ENCODE results near the gene KRT17. TPM values are rescaled to one million over a fixed set of nuclear protein-coding genes. Genes with fewer than 3 reads are reported as not detected.

KRT17 gene
- total and polyA plus RNA-seq, 12 donors: 0.07 TPM; not detected in 11

Other genes starting within 250 kb of the KRT17 start
- gene KRT34, start 242.3 kb downstream of the KRT17 start, total RNA-seq: not detected
- gene KRT34, start 242.3 kb downstream of the KRT17 start, polyA plus RNA-seq: not detected
- gene KRT31, start 227.0 kb downstream of the KRT17 start, total RNA-seq: not detected
- under 1 TPM in 1 of 2 donors, not detected in 1; 0.01 TPM for gene KRT31, start 227.0 kb downstream of the KRT17 start, polyA plus RNA-seq
- not detected for gene KRT37, start 200.0 kb downstream of the KRT17 start, total RNA-seq
- not detected for gene KRT37, start 200.0 kb downstream of the KRT17 start, polyA plus RNA-seq
- not detected for gene KRT38, start 183.6 kb downstream of the KRT17 start, total RNA-seq
- not detected for gene KRT38, start 183.6 kb downstream of the KRT17 start, polyA plus RNA-seq
- gene KRT32, start 157.2 kb downstream of the KRT17 start, total RNA-seq: under 1 TPM in 2 of 10 donors, not detected in 8; 0.14 to 0.21 TPM
- gene KRT32, start 157.2 kb downstream of the KRT17 start, polyA plus RNA-seq: under 1 TPM in 1 of 2 donors, not detected in 1; 0.22 TPM
- not detected for gene KRT35, start 143.4 kb downstream of the KRT17 start, total RNA-seq
- not detected for gene KRT35, start 143.4 kb downstream of the KRT17 start, polyA plus RNA-seq
- gene KRT36, start 134.7 kb downstream of the KRT17 start, total RNA-seq: not detected
- not detected for gene KRT36, start 134.7 kb downstream of the KRT17 start, polyA plus RNA-seq
- gene KRT13, start 119.0 kb downstream of the KRT17 start, total RNA-seq: not detected
- 1 to 10 TPM in 1 of 2 donors, not detected in 1; 6.7 TPM for gene KRT13, start 119.0 kb downstream of the KRT17 start, polyA plus RNA-seq
- under 1 TPM in 1 of 10 donors, not detected in 9; 0.07 TPM for gene KRT15, start 105.7 kb downstream of the KRT17 start, total RNA-seq
- under 1 TPM in 1 of 2 donors, not detected in 1; 0.22 TPM for gene KRT15, start 105.7 kb downstream of the KRT17 start, polyA plus RNA-seq
- gene KRT19, start 96.3 kb downstream of the KRT17 start, total RNA-seq: 1 to 10 TPM in 3 of 10 donors, under 1 TPM in 7; 0.37 to 5.7 (median 0.77) TPM
- gene KRT19, start 96.3 kb downstream of the KRT17 start, polyA plus RNA-seq: 1 to 10 TPM; 1.2 to 1.7 TPM
- gene KRT9, start 52.5 kb downstream of the KRT17 start, total RNA-seq: not detected
- not detected for gene KRT9, start 52.5 kb downstream of the KRT17 start, polyA plus RNA-seq
- not detected for gene KRT14, start 37.7 kb downstream of the KRT17 start, total RNA-seq
- under 1 TPM in 1 of 2 donors, not detected in 1; 0.30 TPM for gene KRT14, start 37.7 kb downstream of the KRT17 start, polyA plus RNA-seq
- gene KRT16, start 11.8 kb downstream of the KRT17 start, total RNA-seq: under 1 TPM in 1 of 10 donors, not detected in 9; 0.15 TPM
- gene KRT16, start 11.8 kb downstream of the KRT17 start, polyA plus RNA-seq: under 1 TPM; 0.12 to 0.44 TPM
- gene EIF1, start 64.3 kb upstream of the KRT17 start, total RNA-seq: 1,000 to 10,000 TPM; 1,115 to 1,330 (median 1,284) TPM
- 1,000 to 10,000 TPM in 1 of 2 donors, 100 to 1,000 TPM in 1; 551 to 1,123 TPM for gene EIF1, start 64.3 kb upstream of the KRT17 start, polyA plus RNA-seq
- gene GAST, start 87.8 kb upstream of the KRT17 start, total RNA-seq: not detected
- gene GAST, start 87.8 kb upstream of the KRT17 start, polyA plus RNA-seq: not detected
- gene HAP1, start 110.1 kb upstream of the KRT17 start, total RNA-seq: under 1 TPM in 1 of 10 donors, not detected in 9; 0.18 TPM
- under 1 TPM in 1 of 2 donors, not detected in 1; 0.03 TPM for gene HAP1, start 110.1 kb upstream of the KRT17 start, polyA plus RNA-seq
- 100 to 1,000 TPM; 113 to 217 (median 156) TPM for gene JUP, start 162.1 kb upstream of the KRT17 start, total RNA-seq
- gene JUP, start 162.1 kb upstream of the KRT17 start, polyA plus RNA-seq: 10 to 100 TPM; 80.2 to 95.8 TPM
- 1 to 10 TPM; 2.0 to 7.5 (median 3.8) TPM for gene P3H4, start 187.4 kb upstream of the KRT17 start, total RNA-seq
- gene P3H4, start 187.4 kb upstream of the KRT17 start, polyA plus RNA-seq: 1 to 10 TPM; 5.6 to 7.3 TPM
- 10 to 100 TPM in 4 of 10 donors, 1 to 10 TPM in 6; 4.8 to 31.8 (median 8.7) TPM for gene FKBP10, start 188.4 kb upstream of the KRT17 start, total RNA-seq
- gene FKBP10, start 188.4 kb upstream of the KRT17 start, polyA plus RNA-seq: 10 to 100 TPM; 27.8 to 29.3 TPM
- gene NT5C3B, start 211.7 kb upstream of the KRT17 start, total RNA-seq: 10 to 100 TPM; 14.5 to 25.0 (median 20.5) TPM
- gene NT5C3B, start 211.7 kb upstream of the KRT17 start, polyA plus RNA-seq: 10 to 100 TPM; 42.1 to 48.5 TPM
- gene KLHL10, start 213.2 kb upstream of the KRT17 start, total RNA-seq: under 1 TPM in 4 of 10 donors, not detected in 6; 0.12 to 0.25 (median 0.18) TPM
- gene KLHL10, start 213.2 kb upstream of the KRT17 start, polyA plus RNA-seq: under 1 TPM in 1 of 2 donors, not detected in 1; 0.01 TPM
- 1 to 10 TPM; 2.1 to 4.9 (median 3.6) TPM for gene KLHL11, start 240.8 kb upstream of the KRT17 start, total RNA-seq
- gene KLHL11, start 240.8 kb upstream of the KRT17 start, polyA plus RNA-seq: 1 to 10 TPM; 1.4 TPM

Measured in heart right ventricle (tissue), 12 donors.